ENCODE measurements around the gene FRMD8. TPM values are rescaled to one million over a fixed set of nuclear protein-coding genes. Genes with fewer than 3 reads are reported as not detected.

Gene FRMD8
- total and polyA plus RNA-seq, 2 of the 4 experiments (the other 2 are of a cell fraction): 11.3 to 19.8 TPM

- no peak overlapping the region for H2AFZ ChIP-seq (replicated peaks; ENCODE audit: low read length, poor library complexity)
- intact Hi-C loops (cut with micrococcal nuclease) (no loop called here), dilution Hi-C loops (cut with HindIII; ENCODE audit: low sequenced_read_pairs, unreplicated experiment) (no loop called here), in situ Hi-C loops (cut with MboI; ENCODE audit: low sequenced_read_pairs) (no loop called here)
- peaks cover 8% of the 10 kb centered on the region; the same call in 1 of the 2 replicates for H3K27me3 ChIP-seq (ENCODE audit: control insufficient read depth, insufficient read depth, low read length)
- H3K18ac ChIP-seq (ENCODE audit: low read depth, low read length): no peak overlapping the region
- H4K20me1 ChIP-seq (ENCODE audit: insufficient read depth, low read length): peaks cover 15% of the 10 kb centered on the region
- H3K9me3 ChIP-seq (ENCODE audit: control insufficient read depth, insufficient read depth, low read length): no peaks in the 10 kb centered on the region
- H3K9me1 ChIP-seq (ENCODE audit: insufficient read depth, low read length): peaks cover 9% of the 10 kb centered on the region; the same call in 1 of the 2 replicates
- CTCF ChIA-PET: interaction anchor here (1.5 kb wide), 1 partner anchor 17 kb away, joined by 3 read pairs; no protein-coding TSS in a partner anchor
- peaks cover 47% of the 10 kb centered on the region for H3K36me3 ChIP-seq (ENCODE audit: control insufficient read depth, insufficient read depth, low read length)
- no peak overlapping the region for H3K27ac ChIP-seq (ENCODE audit: insufficient read depth, low read length)
- H2BK120ac ChIP-seq (ENCODE audit: low read depth, low read length): no peak overlapping the region
- no TSS peak for BruUV-seq (replicated peaks)
- no peak overlapping the region for H4K5ac ChIP-seq (ENCODE audit: low read depth, low read length)
- no peak overlapping the region for H2BK20ac ChIP-seq (ENCODE audit: low read depth, low read length)
- H3K14ac ChIP-seq (replicated peaks; ENCODE audit: low read depth, low read length): no peak overlapping the region
- POLR2A ChIA-PET (ENCODE audit: unreplicated experiment): interaction anchor here (0.6 kb wide), 1 partner anchor 158 kb away, joined by 6 read pairs; no protein-coding TSS in a partner anchor
- H2AK9ac ChIP-seq (replicated peaks; ENCODE audit: low read depth, low read length, poor library complexity): no peak overlapping the region
- no peak overlapping the region for H2AK5ac ChIP-seq (ENCODE audit: low read depth, low read length)
- DNase-seq (no peak), ATAC-seq (ENCODE audit: low read depth) (no peak)
- no peak overlapping the region for H4K8ac ChIP-seq (ENCODE audit: low read depth in 2 of 2, low read length in 2 of 2)
- H3K4me1 ChIP-seq (ENCODE audit: control insufficient read depth, insufficient read depth, low read length): peaks cover 8% of the 10 kb centered on the region
- H4K91ac ChIP-seq (ENCODE audit: insufficient read depth, low read depth, low read length): no peak overlapping the region
- H3K9ac ChIP-seq (ENCODE audit: low read depth, low read length): no peak overlapping the region
- no peak overlapping the region for H2BK15ac ChIP-seq (ENCODE audit: low read depth, low read length)
- H3K4me2 ChIP-seq (ENCODE audit: low read depth, low read length): no peak overlapping the region
- H3K79me1 ChIP-seq (ENCODE audit: low read depth in 1 of 2, low read length in 2 of 2): 0 out of 4 replicates have a peak, but pooled peaks cover under 1 to 7% of the 10 kb centered on the region in 2 experiments
- no peak overlapping the region for H3K4ac ChIP-seq (ENCODE audit: low read depth, low read length)
- H3K56ac ChIP-seq (ENCODE audit: extremely low read depth, insufficient read depth, low read length): no peak overlapping the region
- no CpG with 5 or more reads among the region's 2 CpGs for WGBS, 2 experiments (ENCODE audit: extremely low coverage in 2 of 2, insufficient read length in 1 of 2)
- TF ChIP-seq RCOR1 (IDR thresholded peaks at IDR 0.05; ENCODE audit: insufficient replicate concordance, low read length) (no peak), USF2 (IDR thresholded peaks at IDR 0.05; ENCODE audit: low read depth, low read length) (no peak), FOS (IDR thresholded peaks at IDR 0.05; ENCODE audit: low read depth, low read length) (no peak), MAFK (IDR thresholded peaks at IDR 0.05; ENCODE audit: low read depth, low read length) (no peak), CHD1 (IDR thresholded peaks at IDR 0.05; ENCODE audit: low read depth, low read length) (no peak), RAD21 (IDR thresholded peaks at IDR 0.05; ENCODE audit: low read length) (no peak), RFX5 (IDR thresholded peaks at IDR 0.05; ENCODE audit: low read depth, low read length) (no peak), SMC3 (IDR thresholded peaks at IDR 0.05; ENCODE audit: low read depth, low read length) (no peak)
- H2BK5ac ChIP-seq (ENCODE audit: low read depth, low read length, poor library complexity, severe bottlenecking): no peak overlapping the region
- no peak overlapping the region for H3K23ac ChIP-seq (ENCODE audit: low read depth, low read length)
- no peak overlapping the region for H3K4me3 ChIP-seq (ENCODE audit: insufficient read depth, low read depth, low read length)
Observed at GRCh38 chr11:65351511-65351910, 34.9 kb upstream of the FRMD8 start.

All from IMR-90 (cell line).